Mononuclear cell (primary cell): ENCODE data around the gene SPNS2. TPM values are rescaled to one million over a fixed set of nuclear protein-coding genes. Genes with fewer than 3 reads are reported as not detected.

Source experiments
- H3K27me3 ChIP-seq: 2 replicates; pipeline ENCODE4 v1.6.0; 2011; ENCODE audit warnings: low read length, control low read depth; ENCODE audit not compliant: insufficient read depth
- H3K4me1 ChIP-seq: 2 replicates; pipeline ENCODE4 v1.5.1; 2011; ENCODE audit warnings: mild to moderate bottlenecking, low read length, control low read depth; ENCODE audit not compliant: insufficient read depth
- H3K4me3 ChIP-seq: 2 replicates; pipeline ENCODE4 v1.5.1; 2011; ENCODE audit warnings: mild to moderate bottlenecking, low read length, moderate library complexity
- H3K9me3 ChIP-seq: 2 replicates; pipeline ENCODE4 v1.5.1; 2011; ENCODE audit warnings: low read depth, mild to moderate bottlenecking, control low read depth, low read length
- total RNA-seq: library from RNA; depleted of rRNA; stranded (reverse); fragments of >200 nt; gene quantifications from one replicate; pipeline ENCODE4 v1.2.3, GENCODE V29; 2012

SPNS2 gene
- total RNA-seq, 1 donor = 0.10 TPM

- Histone ChIP-seq H3K4me3 (no peak overlapping the region), H3K27me3 (no peaks in the 10 kb centered on the region)
Measured at GRCh38 chr17:4506892-4507291, 8.2 kb downstream of the SPNS2 start.

GRCh38 chr17:4507361-4508111 lies 8.9 kb downstream of the SPNS2 start:
- H3K27me3 ChIP-seq = no peaks in the 10 kb centered on the region

More at GRCh38 chr17:4506892-4507291, 8.2 kb downstream of the SPNS2 start:
- Histone ChIP-seq H3K9me3 (no peaks in the 10 kb centered on the region), H3K4me1 (peaks cover 14% of the 10 kb centered on the region)

GRCh38 chr17:4508207-4508606 lies 9.5 kb downstream of the SPNS2 start:
- Histone ChIP-seq H3K4me3 (no peak overlapping the region), H3K4me1 (peaks cover 14% of the 10 kb centered on the region), H3K27me3 (no peaks in the 10 kb centered on the region)

More at GRCh38 chr17:4507361-4508111, 8.9 kb downstream of the SPNS2 start:
- Histone ChIP-seq H3K9me3 (no peaks in the 10 kb centered on the region), H3K4me3 (no peak overlapping the region), H3K4me1 (peaks cover 14% of the 10 kb centered on the region)

GRCh38 chr17:4509401-4509800 lies 10.7 kb downstream of the SPNS2 start:
- H3K4me3 ChIP-seq = no peak overlapping the region
- no peaks in the 10 kb centered on the region for H3K9me3 ChIP-seq
- no peaks in the 10 kb centered on the region for H3K27me3 ChIP-seq
- peaks cover 9% of the 10 kb centered on the region for H3K4me1 ChIP-seq

More at GRCh38 chr17:4508207-4508606, 9.5 kb downstream of the SPNS2 start:
- H3K9me3 ChIP-seq = no peaks in the 10 kb centered on the region

GRCh38 chr17:4509923-4510617 lies 11.4 kb downstream of the SPNS2 start:
- no peaks in the 10 kb centered on the region for H3K9me3 ChIP-seq
- H3K27me3 ChIP-seq = no peaks in the 10 kb centered on the region
- peaks cover 8% of the 10 kb centered on the region for H3K4me1 ChIP-seq
- no peak overlapping the region for H3K4me3 ChIP-seq

GRCh38 chr17:4510618-4510941 lies 11.9 kb downstream of the SPNS2 start:
- peaks cover 8% of the 10 kb centered on the region for H3K4me1 ChIP-seq
- no peaks in the 10 kb centered on the region for H3K9me3 ChIP-seq
- no peak overlapping the region for H3K4me3 ChIP-seq

GRCh38 chr17:4511199-4511932 lies 12.7 kb downstream of the SPNS2 start:
- H3K4me3 ChIP-seq = no peak overlapping the region
- no peaks in the 10 kb centered on the region for H3K9me3 ChIP-seq
- peaks cover 8% of the 10 kb centered on the region for H3K4me1 ChIP-seq
- H3K27me3 ChIP-seq = no peaks in the 10 kb centered on the region

More at GRCh38 chr17:4510618-4510941, 11.9 kb downstream of the SPNS2 start:
- H3K27me3 ChIP-seq = no peaks in the 10 kb centered on the region

- H3K4me3 ChIP-seq = no peak overlapping the region
- H3K4me1 ChIP-seq = peaks cover 8% of the 10 kb centered on the region
- no peaks in the 10 kb centered on the region for H3K9me3 ChIP-seq
- no peaks in the 10 kb centered on the region for H3K27me3 ChIP-seq
Measured at GRCh38 chr17:4512156-4513112, 13.8 kb downstream of the SPNS2 start.

GRCh38 chr17:4513113-4514032 lies 14.7 kb downstream of the SPNS2 start:
- Histone ChIP-seq H3K9me3 (no peaks in the 10 kb centered on the region), H3K27me3 (no peaks in the 10 kb centered on the region)

GRCh38 chr17:4514206-4514605 lies 15.5 kb downstream of the SPNS2 start:
- Histone ChIP-seq H3K4me1 (peaks cover 8% of the 10 kb centered on the region), H3K4me3 (no peak overlapping the region), H3K9me3 (no peaks in the 10 kb centered on the region), H3K27me3 (no peaks in the 10 kb centered on the region)

More at GRCh38 chr17:4513113-4514032, 14.7 kb downstream of the SPNS2 start:
- peaks cover 8% of the 10 kb centered on the region for H3K4me1 ChIP-seq
- H3K4me3 ChIP-seq = no peak overlapping the region

GRCh38 chr17:4514779-4515178 lies 16.1 kb downstream of the SPNS2 start:
- Histone ChIP-seq H3K27me3 (no peaks in the 10 kb centered on the region), H3K9me3 (no peaks in the 10 kb centered on the region), H3K4me3 (no peak overlapping the region), H3K4me1 (peaks cover 2% of the 10 kb centered on the region)

- Histone ChIP-seq H3K4me1 (no peaks in the 10 kb centered on the region), H3K9me3 (no peaks in the 10 kb centered on the region), H3K27me3 (no peaks in the 10 kb centered on the region), H3K4me3 (no peak overlapping the region)
Measured at GRCh38 chr17:4515501-4515900, 16.8 kb downstream of the SPNS2 start.

- Histone ChIP-seq H3K27me3 (no peaks in the 10 kb centered on the region), H3K4me3 (no peak overlapping the region), H3K9me3 (no peaks in the 10 kb centered on the region), H3K4me1 (no peaks in the 10 kb centered on the region)
Measured at GRCh38 chr17:4516735-4517134, 18.1 kb downstream of the SPNS2 start.
